H1 (cell line): Measurements from ENCODE around the gene FAT1. TPM values are rescaled to one million over a fixed set of nuclear protein-coding genes. Genes with fewer than 3 reads are reported as not detected.

Experiments
- GABPA ChIP-seq: IDR thresholded peaks from 2 replicates; pipeline ENCODE4 v1.6.1; 2011; ENCODE audit warnings: mild to moderate bottlenecking, low read length, moderate library complexity, borderline replicate concordance; ENCODE audit not compliant: insufficient read depth
- HDAC6 ChIP-seq: IDR thresholded peaks from one replicate; pipeline ENCODE4 v1.7.1; 2012; ENCODE audit warnings: low read depth, mild to moderate bottlenecking, inconsistent platforms, low read length, moderate library complexity
- POU5F1 ChIP-seq: IDR thresholded peaks from 2 replicates; pipeline ENCODE4 v1.6.1; 2011; ENCODE audit warnings: low read depth, mild to moderate bottlenecking, low read length, moderate library complexity
- RAD21 ChIP-seq, 2 experiments: IDR thresholded peaks in 1 of 2; conservative IDR thresholded peaks in 1 of 2; 2 replicates each; pipeline ENCODE4 v1.6.1; 2011; ENCODE audit warnings: low read depth in 2 of 2, low read length in 2 of 2, improper control_type of control experiment in 1 of 2, inconsistent platforms in 1 of 2, mild to moderate bottlenecking in 1 of 2, moderate library complexity in 1 of 2
- SIX5 ChIP-seq: IDR thresholded peaks from 2 replicates; pipeline ENCODE4 v1.6.1; 2011; ENCODE audit warnings: mild to moderate bottlenecking, low read depth, low read length
- SRF ChIP-seq: IDR thresholded peaks from 2 replicates; pipeline ENCODE4 v1.6.1; 2011; ENCODE audit warnings: mild to moderate bottlenecking, low read depth, low read length, moderate library complexity
- polyA plus RNA-seq, 7 experiments: library from polyadenylated mRNA; depleted of rRNA in 3 of 7; stranded (reverse) in 5 of 7; unstranded in 2 of 7; fragments of >200 nt in 5 of 7; fragments of 200-250 nt in 2 of 7; gene quantifications; 1 replicate in 5 of 7; 2 replicates in 1 of 7; 4 replicates in 1 of 7; pipeline versions ENCODE4 v1.2.1 to v1.2.3, GENCODE V29; 2011 to 2013; ENCODE audit warnings: missing spikeins in 2 of 7, mixed read lengths in 2 of 7
- total RNA-seq: library from RNA; stranded (reverse); fragmentation: NEBNext Ultra II Directional; extraction: Animal tissue kit (Norgen Biotek cat#: 25700); gene quantifications from 2 replicates; pipeline ENCODE4 v1.2.1, GENCODE V29; 2021

FAT1 gene
- total and polyA plus RNA-seq, 2 of the 8 experiments (the other 6 are each of a cell fraction or from before 2014, with no cell fraction given): 94.4 to 137 TPM

DNA sequence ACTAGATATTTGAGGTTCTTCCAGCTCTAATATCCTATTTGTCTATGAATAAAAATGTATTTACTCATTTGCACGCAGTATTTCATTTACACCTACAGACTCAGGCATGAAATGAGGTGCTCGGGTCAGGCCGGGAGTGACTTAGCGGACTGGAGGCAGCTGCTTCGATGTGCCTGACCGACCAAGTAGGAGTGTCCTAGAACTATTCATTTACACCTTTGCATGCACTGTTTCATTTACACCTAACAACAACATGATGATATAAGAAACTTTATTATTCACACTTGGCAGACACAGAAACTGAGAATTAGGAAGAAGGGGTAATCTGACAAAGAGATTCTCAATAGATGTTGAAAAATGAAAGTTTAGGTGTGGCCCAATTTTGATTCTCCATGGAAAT, 28.7 kb upstream of the FAT1 start (continued):
- no peak for TF ChIP-seq POU5F1
- TF ChIP-seq HDAC6: no peak
- TF ChIP-seq SRF: no peak
- TF ChIP-seq SIX5: no peak
- TF ChIP-seq RAD21 (IDR thresholded peaks at IDR 0.05 in 1 of 2, conservative IDR thresholded peaks at IDR 0.05 in 1 of 2; ENCODE audit: low read depth in 2 of 2, low read length in 2 of 2): no peak
- TF ChIP-seq GABPA: no peak
